Measurements from ENCODE around the gene GVQW3. TPM values are rescaled to one million over a fixed set of nuclear protein-coding genes. Genes with fewer than 3 reads are reported as not detected.

The GVQW3 gene
- total RNA-seq, 1 experiment from 2014 or later = 1.1 TPM

DNA sequence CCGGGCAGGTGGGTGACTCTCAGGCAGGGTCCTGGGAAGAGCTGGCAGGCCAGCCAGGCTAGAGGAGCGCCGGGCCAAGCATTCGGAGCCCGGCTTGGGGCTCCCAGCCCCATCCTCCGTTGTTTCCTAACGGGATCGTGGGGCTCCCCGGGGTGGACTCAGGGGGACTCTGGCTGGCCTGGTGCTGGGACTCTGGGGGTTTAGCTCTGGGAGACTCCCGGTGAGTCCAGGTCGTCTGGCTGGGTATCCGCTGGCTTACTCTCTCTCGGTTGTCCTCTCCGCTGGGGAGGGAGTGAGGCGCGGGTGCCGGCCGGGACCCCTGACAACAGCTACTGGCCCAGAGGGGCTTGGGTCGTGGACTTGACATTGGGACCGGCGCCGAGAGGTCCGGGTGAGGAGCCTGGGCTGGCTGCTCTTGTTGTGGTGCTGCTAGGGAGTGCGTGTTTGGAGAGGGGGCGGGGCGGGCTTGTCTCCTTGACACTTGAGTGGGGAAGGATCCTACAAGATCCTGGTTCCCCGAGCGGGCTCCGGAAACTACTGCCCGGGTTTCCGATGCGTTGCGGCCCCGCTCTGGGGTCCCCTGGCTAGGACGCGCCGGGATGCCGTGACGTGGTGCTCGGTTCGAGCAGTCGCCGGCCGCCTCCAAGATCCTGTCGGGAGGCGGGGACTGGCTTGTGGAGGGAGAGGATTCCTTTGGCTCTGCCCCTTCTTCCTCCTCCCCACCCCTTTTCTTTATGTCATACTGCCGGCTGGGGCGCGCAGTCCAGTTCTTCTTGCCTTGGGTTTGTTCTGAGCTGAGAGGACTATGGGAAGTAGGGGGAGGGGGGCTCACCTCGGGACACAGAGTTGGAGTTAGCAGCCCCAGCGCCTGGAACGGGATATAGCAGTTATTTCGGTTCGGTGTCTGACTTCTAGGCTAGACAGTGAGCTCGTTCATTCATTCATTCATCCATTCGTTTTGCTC is 64.3 kb downstream of the GVQW3 start:
- peak; percentile 87 for DNase-seq (ENCODE audit: low spot score)

DNA sequence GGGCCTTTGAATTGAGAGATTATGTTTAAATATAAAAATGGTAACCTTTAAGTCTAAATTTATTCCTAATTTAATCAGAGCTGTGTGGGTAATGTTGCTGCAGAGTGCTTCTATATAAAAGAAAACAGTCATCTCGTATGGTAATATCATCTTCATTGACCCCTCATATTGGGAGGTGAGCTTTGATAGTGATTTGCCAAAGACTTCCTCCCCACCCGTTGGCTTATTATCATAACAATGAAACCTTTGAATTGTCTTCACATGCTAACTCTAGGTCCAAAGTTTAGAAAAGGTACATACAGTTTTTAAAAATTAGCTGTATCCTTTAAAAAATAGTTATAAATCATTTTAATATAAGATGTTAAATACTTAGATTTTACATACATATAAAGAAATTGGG is 67.4 kb downstream of the GVQW3 start:
- DNase-seq (ENCODE audit: low spot score) = no peak

DNA sequence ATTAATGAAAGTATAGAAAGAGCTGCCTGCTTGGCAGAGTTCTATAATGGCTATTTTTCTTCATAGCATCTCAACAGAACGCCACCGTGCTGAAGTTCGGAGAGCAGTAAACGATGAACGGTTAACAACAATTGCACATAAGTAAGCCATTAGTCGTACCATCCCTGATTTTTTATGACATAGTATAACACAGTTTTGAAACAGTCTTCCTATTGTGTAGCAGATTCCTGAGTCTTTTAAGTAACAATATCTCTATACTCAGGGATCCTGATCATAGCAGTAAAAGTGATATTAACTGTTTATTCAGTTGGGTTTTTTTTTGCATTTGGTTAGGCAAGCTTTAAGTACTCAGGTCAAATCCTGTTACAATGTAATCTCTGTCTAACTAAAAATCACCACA is 72.1 kb downstream of the GVQW3 start:
- DNase-seq (ENCODE audit: low spot score) = no peak

DNA sequence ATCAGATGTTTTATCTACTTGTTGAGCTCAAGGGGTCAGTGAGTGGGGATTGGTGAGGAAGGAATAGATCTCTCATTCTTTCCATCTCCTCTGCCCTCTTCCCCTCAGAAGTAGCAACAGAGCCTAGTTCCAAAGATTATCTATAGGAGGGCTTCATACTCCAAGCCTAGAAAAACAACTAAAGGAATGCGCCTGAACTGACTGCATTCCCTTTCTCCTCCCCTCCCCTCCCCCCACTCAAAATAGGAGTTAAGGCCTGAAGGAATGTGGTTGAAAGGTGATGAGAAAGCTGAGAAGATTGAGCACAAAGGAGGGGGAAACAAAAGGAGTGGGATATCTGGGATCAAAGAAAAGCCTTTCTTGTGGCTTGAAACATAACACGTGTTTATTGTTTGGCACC is 74.2 kb downstream of the GVQW3 start:
- no peak for DNase-seq (ENCODE audit: low spot score)

DNA sequence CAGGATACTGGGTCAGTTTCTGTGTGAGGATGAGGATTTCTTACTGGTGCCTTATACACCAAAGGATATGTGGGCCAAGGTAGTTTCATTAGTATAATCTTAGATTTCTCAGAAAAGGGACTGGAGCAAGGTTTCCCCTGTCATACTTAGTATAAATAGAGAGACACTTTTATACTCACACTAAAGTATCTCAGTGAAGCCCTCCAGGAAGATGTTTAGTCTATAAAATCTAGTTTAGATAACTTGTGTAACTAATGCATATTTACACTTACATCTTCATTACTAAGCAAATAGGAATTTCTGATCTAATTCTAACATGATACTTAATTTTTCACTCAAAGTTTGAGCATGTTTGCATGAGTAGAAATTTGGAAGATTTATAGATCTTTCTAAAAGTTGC is 74.8 kb downstream of the GVQW3 start:
- no peak for DNase-seq (ENCODE audit: low spot score)

DNA sequence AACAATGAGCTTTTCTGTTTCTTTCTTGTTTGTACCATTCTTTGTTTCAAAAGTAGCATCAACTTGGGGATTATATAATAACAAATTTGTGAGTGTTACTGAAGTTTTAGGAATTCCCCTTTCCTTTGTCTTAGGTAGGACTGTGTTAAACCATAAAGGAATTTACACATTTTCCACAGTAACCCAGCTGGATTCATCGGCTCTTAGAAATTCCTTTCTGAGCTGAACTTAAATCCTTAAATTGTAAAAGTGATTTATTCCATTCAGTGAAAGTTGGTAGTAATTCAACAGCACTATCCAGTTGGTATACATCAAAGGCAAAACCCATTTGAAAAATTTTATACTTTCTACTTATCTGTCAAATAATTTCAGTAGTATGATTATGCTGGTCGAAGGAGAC is 75.4 kb downstream of the GVQW3 start:
- no peak for DNase-seq (ENCODE audit: low spot score)

Other genes with a start within 250 kb of the GVQW3 start
- 0.98 and 2.6 TPM in 2 replicates for gene WNT11, start 174.8 kb upstream of the GVQW3 start, total RNA-seq (2014; rRNA removed; shearing (Covaris generic))
- 61.8 and 94.8 TPM in 2 replicates for gene THAP12, start 191 bp upstream of the GVQW3 start, total RNA-seq (2014; rRNA removed; shearing (Covaris generic))
- gene EMSY, start 63.7 kb downstream of the GVQW3 start, total RNA-seq (2014; rRNA removed; shearing (Covaris generic)) = 17.9 and 29.2 TPM in 2 replicates